ENCODE data around the gene KCNMB2.
"Not testable (repeated sequence)": the region's sequence is repeated elsewhere in the genome, so short reads cannot be mapped to it uniquely, and the experiment has no call there.

Gene KCNMB2

GRCh38 chr3:178536211-178537079, at the start of gene KCNMB2:
KCNMB2 (plus strand) TSS chr3:178536436.
- DNase-seq, result no peak

GRCh38 chr3:178486903-178487302, 49.3 kb upstream of the KCNMB2 start:
- no peak for DNase-seq

- no peak for DNase-seq
These were observed 48.5 kb upstream of the KCNMB2 start for GRCh38 chr3:178487752-178488151.

GRCh38 chr3:178491751-178492150, 44.5 kb upstream of the KCNMB2 start:
- DNase-seq, result no peak

GRCh38 chr3:178492491-178492890, 43.7 kb upstream of the KCNMB2 start:
- DNase-seq, result no peak

- DNase-seq, result no peak
These were observed 41.9 kb upstream of the KCNMB2 start for GRCh38 chr3:178494386-178494785.

GRCh38 chr3:178496911-178497310, 39.3 kb upstream of the KCNMB2 start:
- DNase-seq, result no peak

- DNase-seq, result no peak
These were observed 37.4 kb upstream of the KCNMB2 start for GRCh38 chr3:178498871-178499270.

GRCh38 chr3:178500631-178501030, 35.6 kb upstream of the KCNMB2 start:
- no peak for DNase-seq

GRCh38 chr3:178504128-178504527, 32.1 kb upstream of the KCNMB2 start:
- DNase-seq, result no peak

- no peak for DNase-seq
These were observed 30.4 kb upstream of the KCNMB2 start for GRCh38 chr3:178505832-178506231.

GRCh38 chr3:178507507-178508442, 28.5 kb upstream of the KCNMB2 start:
- no peak for DNase-seq

- no peak for DNase-seq
These were observed 27.8 kb upstream of the KCNMB2 start for GRCh38 chr3:178508443-178508825.

- no peak for DNase-seq
These were observed 25.7 kb upstream of the KCNMB2 start for GRCh38 chr3:178510496-178510895.

GRCh38 chr3:178512647-178513046, 23.6 kb upstream of the KCNMB2 start:
- no peak for DNase-seq

GRCh38 chr3:178513546-178514380, 22.5 kb upstream of the KCNMB2 start:
- no peak for DNase-seq

GRCh38 chr3:178514401-178514800, 21.8 kb upstream of the KCNMB2 start:
- no peak for DNase-seq

- not testable (repeated sequence) for DNase-seq
These were observed 21.0 kb upstream of the KCNMB2 start for GRCh38 chr3:178515076-178515744.

GRCh38 chr3:178517665-178518334, 18.4 kb upstream of the KCNMB2 start:
- no peak for DNase-seq

GRCh38 chr3:178518660-178519396, 17.4 kb upstream of the KCNMB2 start:
- no peak for DNase-seq

GRCh38 chr3:178519701-178520100, 16.5 kb upstream of the KCNMB2 start:
- DNase-seq, result no peak
